NK-92 (cell line): Measurements from ENCODE around the gene TYRP1.
"Not testable (repeated sequence)": the region's sequence is repeated elsewhere in the genome, so short reads cannot be mapped to it uniquely, and the experiment has no call there.

ENCODE experiments used
- DNase-seq: peaks from one replicate; lab custom pipeline; 2025; ENCODE audit not compliant: unreplicated experiment; lab: John Stamatoyannopoulos, UW

Gene TYRP1, protein sequence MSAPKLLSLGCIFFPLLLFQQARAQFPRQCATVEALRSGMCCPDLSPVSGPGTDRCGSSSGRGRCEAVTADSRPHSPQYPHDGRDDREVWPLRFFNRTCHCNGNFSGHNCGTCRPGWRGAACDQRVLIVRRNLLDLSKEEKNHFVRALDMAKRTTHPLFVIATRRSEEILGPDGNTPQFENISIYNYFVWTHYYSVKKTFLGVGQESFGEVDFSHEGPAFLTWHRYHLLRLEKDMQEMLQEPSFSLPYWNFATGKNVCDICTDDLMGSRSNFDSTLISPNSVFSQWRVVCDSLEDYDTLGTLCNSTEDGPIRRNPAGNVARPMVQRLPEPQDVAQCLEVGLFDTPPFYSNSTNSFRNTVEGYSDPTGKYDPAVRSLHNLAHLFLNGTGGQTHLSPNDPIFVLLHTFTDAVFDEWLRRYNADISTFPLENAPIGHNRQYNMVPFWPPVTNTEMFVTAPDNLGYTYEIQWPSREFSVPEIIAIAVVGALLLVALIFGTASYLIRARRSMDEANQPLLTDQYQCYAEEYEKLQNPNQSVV

DNA sequence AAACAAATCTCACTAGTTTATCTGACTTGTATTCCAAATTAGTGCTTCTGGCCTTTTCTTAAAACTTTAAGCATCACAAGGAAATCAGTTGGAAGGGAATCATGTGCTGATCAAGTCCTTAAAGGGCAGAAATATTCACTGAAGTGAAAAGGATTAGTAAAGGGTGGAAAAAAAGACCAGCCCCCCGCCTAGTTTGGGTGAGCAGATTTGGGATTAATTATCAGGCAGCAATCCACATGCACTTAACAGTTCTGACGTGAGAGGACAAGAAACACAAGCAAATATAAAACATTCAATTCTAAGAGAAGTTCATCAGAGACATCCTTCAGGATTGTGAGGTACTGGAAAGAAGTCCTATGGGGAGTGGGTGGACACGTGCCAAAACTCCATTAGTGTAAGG lies at the start of gene TYRP1:
Gene TYRP1 (plus strand): TSS at position 245 of the 400 bp plus-strand sequence. CDS start 612 bp downstream, outside the sequence.
- no peak for DNase-seq

DNA sequence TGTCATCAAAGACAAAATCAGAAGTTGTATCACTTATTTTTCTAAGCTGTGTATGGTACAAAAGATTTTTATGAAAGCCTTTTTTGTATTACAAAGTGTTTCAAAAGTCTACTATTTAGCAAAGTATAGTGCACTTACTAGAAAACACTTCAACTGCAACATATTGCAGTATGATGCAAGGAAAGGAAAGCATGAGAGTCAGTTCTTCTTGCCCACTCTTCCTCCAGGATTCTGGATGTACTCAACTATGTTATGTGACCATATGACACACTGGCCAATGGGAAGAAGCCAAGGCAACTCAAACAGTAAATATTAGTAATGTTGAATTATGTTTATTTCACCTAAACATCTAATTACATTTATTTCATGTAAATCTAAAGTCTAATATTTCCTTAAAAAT lies 49.5 kb upstream of the TYRP1 start:
- no peak for DNase-seq

DNA sequence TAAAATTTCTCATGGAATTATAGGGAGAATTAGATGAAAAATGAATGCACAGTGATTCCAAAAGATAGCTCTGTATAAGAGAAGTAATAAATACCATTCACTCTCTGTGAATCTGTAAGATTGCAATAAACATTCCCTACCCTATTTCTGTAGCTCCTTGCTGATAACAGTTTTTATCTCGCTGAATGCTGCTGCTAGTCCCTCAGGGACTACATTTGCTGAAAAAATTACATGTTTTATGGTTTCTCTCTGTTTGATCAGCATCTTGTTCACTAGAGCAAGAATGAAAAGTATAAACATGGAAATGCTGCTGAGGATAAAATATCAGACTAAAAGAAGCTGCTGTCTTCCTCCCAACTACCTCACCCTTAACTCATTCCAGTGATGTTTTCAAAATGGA lies 44.3 kb upstream of the TYRP1 start:
- DNase-seq: no peak

DNA sequence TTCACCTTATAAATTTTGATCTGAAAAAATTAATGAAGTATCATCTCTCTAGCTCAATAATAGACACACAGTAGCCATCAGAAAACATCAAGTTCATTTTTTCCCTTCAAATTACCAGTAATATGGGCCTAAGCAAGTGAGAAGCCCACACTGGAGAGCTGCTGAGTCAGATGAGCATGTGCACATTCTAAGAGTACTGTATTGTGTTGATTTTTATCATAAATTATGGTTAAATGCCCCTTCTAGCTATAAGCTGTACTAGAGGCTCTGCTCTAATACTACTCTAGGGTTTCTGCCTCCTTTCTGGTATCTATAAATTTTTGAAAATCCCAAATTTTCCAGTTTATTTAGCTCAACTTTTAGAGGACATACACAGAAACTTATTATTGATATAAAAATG lies 42.1 kb upstream of the TYRP1 start:
- DNase-seq: no peak

DNA sequence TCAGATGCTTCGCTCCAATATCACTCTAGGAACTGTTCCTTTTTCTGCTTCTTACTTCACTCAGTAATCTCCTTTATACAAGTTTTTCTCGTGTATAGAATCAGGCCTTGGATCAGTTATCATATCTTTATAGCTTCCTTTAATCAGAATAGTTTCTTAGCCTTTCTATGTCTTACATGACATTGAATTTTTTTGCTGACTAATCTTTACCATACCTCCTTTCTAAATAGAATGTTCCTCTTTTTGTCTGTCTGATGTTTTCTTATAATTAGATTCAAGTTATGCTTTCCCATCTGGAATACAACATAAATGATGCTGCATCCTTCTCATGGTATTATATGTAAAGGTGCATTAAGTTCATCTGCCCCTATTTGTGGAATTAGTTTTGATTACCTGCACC lies 40.2 kb upstream of the TYRP1 start:
- DNase-seq: no peak

DNA sequence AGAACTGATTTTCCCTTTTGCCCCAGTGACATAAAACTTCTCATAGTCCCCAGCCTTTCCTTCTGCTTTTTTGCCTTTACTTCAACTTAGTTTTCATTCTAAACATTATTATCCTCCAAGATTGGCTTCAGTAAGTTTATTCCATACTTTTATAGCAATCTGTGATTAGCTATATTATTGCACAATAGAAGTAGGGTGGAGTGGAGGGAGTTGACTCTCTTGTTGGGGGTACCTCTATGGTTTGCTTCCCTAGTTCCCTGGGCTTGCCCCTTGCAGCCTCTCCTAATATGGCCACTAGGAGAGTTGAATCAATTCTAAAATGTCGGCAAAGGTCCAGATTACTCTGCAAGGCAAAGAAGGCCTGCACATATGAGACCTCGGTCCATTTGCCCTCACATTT lies 36.4 kb upstream of the TYRP1 start:
- DNase-seq: no peak

DNA sequence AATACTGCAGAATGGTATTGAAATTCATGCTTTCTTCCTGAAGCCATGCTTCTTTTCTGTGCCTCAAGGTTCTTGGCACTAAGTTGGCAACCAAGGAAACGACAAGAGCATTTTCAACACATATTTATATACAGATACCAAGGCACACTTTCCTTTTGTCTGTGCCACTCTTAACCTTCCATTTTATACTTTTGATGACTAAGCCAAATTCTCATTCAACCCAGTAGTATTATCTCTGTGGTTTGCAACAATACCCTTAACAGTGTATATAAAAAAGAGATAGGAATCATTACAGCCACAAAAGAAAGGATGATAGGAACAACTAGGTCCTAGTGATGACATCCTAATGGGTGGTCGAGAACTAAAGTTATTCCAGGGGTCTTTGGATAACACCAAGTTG lies 36.0 kb upstream of the TYRP1 start:
- no peak for DNase-seq

DNA sequence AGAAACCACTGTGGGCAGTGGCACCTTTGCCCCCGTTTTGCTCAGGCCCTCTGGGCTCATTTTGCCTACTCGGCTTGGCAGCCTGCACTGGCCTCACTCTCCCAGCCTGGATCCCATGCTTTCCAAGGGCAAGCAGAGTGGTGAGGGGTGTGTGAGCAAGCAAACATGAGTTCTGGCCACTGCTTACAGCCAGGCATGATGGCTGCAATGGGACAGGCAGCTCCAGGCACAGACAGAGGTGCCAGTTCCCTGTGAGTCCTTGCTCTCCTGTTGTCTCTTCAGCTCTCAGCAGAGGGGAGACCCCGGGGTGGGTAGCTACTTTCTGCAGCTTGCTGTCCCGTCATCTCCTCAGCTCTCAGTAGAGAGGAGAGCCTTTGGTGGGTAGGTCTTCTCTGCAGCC lies 35.2 kb upstream of the TYRP1 start:
- DNase-seq: no peak

DNA sequence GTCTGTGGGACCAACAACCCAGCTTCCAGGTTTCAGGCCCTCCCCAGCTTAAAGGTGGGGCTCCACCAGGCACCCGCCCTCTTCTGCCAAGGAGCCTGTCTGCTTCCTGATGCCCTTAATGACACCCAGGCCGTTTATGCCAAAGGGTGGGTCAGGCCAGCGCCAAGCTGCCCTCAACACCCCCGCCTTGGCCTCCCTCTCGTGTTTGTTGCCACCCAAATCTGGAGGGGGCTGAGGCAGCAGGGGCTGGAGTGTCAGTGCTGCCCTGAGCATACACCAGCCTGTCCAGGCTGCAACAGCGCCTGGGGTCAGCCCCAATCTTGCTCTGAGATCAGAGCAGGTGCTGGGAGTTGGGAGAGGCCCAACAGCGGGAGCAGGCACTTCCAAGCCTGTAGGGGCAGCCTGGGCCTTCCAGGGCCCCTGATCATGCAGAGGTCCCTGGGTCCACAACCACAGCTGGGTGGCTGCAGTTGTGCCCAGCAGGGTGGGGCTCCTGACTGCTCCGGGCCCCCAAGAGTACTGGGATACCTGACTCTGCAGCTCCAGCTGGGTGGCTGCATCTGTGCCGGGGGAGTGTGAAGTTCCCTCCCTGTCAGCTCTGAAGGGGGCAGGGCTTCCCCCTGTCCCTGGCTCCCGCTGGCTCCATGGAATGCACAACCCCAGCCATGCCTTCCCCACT lies 34.5 kb upstream of the TYRP1 start:
- DNase-seq: no peak

DNA sequence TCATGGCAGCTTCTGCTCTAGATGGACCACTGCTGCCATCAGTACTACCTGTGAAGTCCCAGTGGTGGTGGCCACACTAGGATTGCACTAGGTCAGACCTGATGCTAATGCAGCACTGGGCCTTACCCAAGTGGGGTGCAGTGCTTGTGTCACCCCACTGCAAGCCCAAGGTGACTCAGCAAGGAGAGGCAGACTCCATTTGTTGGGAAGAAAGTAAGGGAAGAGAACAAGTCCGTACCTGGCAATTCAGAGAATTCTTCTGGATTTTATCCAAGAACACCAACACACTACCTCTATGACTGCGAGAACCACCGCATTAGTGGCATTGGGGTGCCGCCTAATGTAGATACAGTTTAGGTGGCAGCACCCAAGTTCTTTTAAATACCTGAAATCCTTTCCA lies 34.0 kb upstream of the TYRP1 start:
- DNase-seq: no peak

DNA sequence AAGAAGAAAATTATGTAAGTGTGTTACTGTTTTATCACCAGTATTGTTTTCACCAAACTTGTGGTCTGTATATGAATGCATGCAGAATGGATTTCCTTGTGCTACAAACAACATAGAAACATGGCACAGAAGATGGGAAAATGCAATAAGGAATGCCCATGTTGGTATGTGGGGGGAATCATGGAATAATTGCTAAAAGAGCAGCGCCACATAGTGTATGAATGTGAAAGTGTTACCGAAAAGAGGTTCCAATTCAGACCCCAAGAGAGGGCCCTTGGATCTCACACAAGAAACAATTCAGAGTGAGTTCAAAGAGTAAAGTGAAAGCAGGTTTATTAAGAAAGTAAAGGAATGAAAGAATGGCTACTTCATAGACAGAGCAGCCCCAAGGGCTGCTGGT lies 26.4 kb upstream of the TYRP1 start:
- no peak for DNase-seq

DNA sequence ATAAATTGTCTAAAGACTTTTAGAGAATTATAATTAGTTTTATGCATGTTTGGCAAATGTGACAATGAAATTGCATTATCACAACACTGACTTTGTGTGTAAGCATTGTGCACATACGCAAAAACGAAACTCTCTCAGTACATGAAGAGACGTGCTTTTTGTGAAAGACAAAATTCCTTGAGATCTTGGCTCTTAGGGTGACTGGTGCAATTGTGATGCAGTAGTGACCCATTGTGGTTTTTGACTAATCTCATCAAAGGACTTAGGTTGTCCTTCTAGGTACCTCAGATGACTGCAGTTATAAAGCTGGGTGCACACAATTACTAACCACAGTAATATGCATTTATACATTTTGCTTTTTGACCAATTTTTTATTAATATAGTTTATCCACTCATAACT lies 25.3 kb upstream of the TYRP1 start:
- DNase-seq: no peak

DNA sequence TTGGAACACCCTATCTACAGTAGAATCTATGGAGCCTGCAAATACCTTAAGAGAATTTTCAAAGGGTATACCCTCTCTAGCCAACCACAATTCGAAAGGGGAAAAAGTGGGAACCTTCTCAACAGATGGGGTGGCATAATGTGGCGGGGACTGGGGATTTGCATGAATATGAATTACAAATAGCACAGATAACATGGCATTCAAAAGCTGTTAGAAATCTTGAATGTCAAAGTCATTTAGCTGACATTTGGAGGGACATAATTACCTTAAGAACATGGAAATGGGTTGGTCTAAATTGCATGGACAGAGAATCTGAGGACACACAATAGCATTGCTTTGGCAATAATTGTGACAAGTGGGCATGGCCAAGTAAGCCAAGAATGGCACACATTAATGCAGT lies 23.2 kb upstream of the TYRP1 start:
- DNase-seq: no peak

DNA sequence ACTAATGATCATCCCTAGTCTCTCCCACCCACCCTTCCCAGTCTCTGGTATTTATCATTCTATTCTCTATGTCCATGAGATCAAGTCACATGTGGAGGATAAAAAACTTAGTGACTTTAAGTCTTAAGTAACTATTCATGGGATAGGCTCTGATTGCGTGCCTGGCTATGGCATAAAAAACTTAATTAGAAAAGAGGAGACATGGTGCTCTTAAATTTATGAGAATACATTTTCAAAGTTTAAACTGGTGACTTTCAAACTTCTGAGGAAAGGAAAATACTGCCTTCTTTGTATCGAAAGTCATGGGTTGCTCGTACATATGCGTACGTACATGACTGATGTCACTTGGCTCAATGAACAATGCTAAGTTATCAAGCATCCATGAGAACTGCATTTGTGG lies 18.2 kb upstream of the TYRP1 start:
- DNase-seq: no peak

DNA sequence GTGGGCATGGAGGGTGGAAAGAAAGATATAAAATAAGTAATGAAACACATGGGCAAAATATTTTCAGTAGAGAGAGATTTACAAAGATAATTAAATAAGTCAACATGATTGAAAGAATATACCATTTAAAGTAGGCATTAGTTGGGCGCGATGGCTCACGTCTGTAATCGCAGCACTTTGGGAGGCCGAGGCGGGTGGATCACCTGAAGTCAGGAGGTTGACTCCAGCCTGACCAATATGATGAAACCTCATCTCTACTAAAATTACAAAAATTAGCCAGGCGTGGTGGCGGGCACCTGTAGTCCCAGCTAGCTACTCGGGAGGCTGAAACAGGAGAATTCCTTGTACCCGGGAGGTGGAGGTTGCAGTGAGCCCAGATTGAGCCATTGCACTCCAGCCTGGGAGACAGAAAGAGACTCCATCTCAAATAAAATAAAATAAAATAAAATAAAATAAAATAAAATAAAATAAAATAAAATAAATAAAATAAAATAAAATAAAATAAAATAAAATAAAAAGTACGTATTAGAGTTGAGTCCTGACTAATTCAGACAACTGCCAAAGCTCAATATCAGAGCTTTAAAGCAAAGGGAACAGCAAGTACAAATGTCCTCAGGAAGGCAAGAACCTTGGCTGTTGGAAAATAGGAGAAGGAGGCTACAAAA lies 15.6 kb upstream of the TYRP1 start:
- DNase-seq: not testable (repeated sequence)

DNA sequence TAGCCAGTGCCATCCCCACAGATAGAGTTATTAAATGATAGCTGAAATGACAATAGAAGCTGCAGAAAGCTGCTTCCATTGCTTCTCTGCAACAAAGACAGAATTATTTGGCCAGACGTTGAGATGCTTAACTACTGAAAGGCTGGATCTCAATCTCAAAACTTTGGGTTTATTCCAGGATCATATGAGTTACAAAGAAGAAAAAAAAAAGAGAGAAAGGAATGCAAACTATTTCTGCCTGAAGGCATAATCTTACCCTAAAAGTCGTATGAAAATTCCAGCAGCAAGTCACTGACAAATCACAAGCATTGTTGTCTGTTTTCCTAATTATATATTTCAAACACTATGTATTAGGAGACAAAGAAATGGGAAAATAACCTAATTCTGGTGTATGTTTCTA lies 12.8 kb upstream of the TYRP1 start:
- no peak for DNase-seq

DNA sequence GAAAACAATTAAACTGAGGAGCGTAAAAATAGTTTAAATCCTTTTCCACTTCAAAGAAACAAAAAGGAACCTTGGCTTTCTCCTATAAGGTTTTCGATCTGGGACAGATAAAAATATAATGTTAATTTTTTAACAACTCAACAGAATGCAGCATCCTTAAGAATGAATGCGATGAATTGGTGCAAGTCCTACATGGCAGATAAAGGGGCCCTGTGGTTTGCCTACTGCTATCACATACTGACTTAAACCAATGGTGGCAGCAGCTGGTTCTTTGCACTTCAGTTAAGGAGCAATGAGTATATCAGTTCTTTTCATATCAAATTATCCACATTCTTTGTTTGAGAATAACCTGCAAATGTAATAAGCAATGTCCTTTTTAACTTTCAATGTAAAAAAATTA lies 12.4 kb upstream of the TYRP1 start:
- DNase-seq: no peak

DNA sequence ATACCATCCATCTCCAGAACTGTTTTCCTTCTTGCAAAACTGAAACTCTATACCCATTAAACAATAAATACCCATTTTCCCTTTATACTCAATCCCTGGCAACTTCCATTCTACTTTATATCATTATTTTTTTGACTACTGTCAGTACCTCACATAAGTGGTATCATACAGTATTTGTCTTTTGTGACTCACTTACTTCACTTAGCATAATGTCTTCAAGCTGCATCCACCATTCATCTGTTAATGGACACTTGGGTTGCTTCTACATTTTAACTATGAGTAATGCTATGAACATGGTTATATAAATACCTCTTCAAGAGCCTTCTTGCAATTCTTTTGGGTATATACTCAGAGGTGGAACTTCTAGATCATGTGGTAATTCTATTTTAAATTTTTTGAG lies 11.6 kb upstream of the TYRP1 start:
- no peak for DNase-seq

DNA sequence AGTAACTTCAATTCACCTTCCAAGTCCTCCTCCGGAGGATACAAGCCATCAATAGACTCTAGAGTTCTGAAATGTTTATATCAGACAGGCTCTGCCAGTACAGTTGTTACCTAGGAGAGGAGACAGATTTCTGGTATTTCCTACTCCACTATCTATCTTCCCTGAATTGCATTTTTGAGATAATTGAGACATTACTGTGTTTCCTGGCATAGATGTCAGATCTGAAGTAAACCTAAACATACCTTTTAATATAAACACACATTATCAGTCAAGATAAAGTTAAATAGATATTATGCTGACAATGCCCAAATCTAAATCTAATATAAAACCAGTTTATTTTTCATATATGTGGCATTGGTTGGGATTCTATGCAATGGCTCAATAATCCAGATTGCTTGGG lies 8.2 kb upstream of the TYRP1 start:
- DNase-seq: no peak

DNA sequence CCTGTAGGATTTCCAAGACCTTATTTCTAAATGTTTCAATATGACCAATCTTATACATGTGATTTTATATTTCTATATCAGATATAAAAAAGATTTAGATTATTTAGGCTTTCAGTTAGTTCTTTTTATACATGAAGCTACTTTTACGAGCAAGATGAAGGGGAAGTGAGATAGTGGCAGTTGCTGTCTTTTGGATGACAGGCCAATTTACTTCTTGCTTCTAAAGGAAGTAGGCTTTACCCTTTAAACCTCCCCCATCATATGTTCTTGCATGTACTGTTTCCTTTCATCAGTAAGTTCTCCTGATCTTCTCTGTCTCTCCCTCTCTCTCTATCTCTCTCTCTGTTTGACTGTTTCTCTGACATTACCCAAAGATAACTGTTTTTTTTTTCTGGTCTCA lies 4.0 kb upstream of the TYRP1 start:
- DNase-seq: no peak

DNA sequence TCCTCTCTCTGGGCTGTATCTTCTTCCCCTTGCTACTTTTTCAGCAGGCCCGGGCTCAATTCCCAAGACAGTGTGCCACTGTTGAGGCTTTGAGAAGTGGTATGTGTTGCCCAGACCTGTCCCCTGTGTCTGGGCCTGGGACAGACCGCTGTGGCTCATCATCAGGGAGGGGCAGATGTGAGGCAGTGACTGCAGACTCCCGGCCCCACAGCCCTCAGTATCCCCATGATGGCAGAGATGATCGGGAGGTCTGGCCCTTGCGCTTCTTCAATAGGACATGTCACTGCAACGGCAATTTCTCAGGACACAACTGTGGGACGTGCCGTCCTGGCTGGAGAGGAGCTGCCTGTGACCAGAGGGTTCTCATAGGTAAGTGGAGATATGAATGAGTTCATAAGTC lies 828 bp downstream of the TYRP1 start:
- no peak for DNase-seq

DNA sequence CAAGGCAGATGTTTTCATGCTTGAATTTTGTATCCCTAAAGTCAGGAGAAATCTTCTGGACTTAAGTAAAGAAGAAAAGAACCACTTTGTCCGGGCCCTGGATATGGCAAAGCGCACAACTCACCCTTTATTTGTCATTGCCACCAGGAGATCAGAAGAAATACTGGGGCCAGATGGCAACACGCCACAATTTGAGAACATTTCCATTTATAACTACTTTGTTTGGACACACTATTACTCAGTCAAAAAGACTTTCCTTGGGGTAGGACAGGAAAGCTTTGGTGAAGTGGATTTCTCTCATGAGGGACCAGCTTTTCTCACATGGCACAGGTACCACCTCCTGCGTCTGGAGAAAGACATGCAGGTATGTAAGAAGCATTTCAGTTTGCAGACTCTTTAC lies 2.3 kb downstream of the TYRP1 start:
- no peak for DNase-seq
